Measurements from ENCODE around the gene GALNT18. TPM values are rescaled to one million over a fixed set of nuclear protein-coding genes. Genes with fewer than 3 reads are reported as not detected.

Gene GALNT18
- total RNA-seq, 6 experiments from 2014 or later = 3.7 to 11.4 (median 7.8) TPM

DNA sequence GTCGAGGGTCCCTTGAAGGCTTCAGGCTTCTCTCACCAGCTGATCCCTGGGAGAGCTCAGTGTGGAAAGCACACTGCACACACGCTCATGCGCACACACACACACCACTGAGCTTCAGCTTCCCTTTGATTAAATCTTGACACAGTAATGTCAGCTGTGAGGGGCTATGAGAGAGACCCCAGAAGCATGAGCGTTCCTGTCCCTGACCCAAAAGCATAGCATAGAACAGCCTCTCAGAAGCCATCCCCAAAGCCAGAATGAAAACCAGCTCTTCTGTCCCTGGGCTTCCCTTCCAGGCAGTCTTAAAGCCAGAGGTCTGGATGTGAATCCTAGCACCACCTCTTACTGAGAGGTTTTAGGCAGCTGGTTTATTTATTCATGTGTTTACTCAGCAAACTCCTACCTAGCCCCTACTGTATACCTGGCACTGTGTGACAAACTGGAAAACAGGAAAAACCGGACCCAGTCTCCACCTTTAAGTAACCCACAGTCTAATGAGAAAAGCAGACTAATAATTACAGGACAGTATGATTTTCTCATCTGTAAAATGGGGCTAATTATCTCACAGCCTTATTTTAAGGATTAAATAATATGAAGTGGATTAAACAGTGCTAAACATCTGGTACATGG, 15.9 kb downstream of the GALNT18 start:
- Histone ChIP-seq H3K4me1 (no peaks in the 10 kb centered on the region), H3K36me3 (no peaks in the 10 kb centered on the region), H3K27ac (no peak overlapping the region), H3K4me3 (no peak overlapping the region), H3K9me3 (no peaks in the 10 kb centered on the region), H3K27me3 (no peaks in the 10 kb centered on the region)
- no peak for ATAC-seq
- DNase-seq = no peak
- intact Hi-C loops (cut with DNase I) = no loop called here
- 73% methylated on average over 2 of the region's 5 CpGs for WGBS (ENCODE audit: insufficient coverage, low coverage, low lambda C conversion rate, missing lambda C conversion rate)
- TF ChIP-seq POLR2A (IDR thresholded peaks at IDR 0.05) = no peak
- TF ChIP-seq, protein P1, sequence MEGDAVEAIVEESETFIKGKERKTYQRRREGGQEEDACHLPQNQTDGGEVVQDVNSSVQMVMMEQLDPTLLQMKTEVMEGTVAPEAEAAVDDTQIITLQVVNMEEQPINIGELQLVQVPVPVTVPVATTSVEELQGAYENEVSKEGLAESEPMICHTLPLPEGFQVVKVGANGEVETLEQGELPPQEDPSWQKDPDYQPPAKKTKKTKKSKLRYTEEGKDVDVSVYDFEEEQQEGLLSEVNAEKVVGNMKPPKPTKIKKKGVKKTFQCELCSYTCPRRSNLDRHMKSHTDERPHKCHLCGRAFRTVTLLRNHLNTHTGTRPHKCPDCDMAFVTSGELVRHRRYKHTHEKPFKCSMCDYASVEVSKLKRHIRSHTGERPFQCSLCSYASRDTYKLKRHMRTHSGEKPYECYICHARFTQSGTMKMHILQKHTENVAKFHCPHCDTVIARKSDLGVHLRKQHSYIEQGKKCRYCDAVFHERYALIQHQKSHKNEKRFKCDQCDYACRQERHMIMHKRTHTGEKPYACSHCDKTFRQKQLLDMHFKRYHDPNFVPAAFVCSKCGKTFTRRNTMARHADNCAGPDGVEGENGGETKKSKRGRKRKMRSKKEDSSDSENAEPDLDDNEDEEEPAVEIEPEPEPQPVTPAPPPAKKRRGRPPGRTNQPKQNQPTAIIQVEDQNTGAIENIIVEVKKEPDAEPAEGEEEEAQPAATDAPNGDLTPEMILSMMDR (IDR thresholded peaks at IDR 0.05) = no peak

DNA sequence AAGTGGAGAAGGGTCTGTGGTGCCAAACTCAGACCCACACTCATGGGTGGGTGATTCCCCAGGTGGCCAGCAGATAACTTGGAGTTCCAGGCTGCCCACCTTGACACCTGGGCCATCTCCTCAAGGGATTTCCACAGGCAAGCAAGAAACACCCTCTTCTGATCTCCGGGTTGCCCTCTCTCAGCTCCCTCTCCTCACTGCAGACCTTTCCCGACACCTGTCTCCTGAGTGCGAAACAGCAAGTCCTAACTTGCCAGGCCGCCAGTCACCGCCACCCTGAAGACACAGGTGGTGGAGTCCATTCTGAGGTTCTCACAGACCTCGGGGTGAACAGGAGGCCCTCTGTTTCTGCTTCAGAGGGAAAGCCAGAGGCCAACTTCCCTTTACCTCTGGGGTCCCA, 16.6 kb downstream of the GALNT18 start:
- TF ChIP-seq, protein P1 (IDR thresholded peaks at IDR 0.05) = no peak
- no peak for TF ChIP-seq POLR2A (IDR thresholded peaks at IDR 0.05)
- Histone ChIP-seq H3K27me3 (no peaks in the 10 kb centered on the region), H3K9me3 (no peaks in the 10 kb centered on the region), H3K4me3 (no peak overlapping the region), H3K36me3 (no peaks in the 10 kb centered on the region), H3K4me1 (no peaks in the 10 kb centered on the region), H3K27ac (no peak overlapping the region)
- no CpG with 5 or more reads among the region's 6 CpGs for WGBS (ENCODE audit: insufficient coverage, low coverage, low lambda C conversion rate, missing lambda C conversion rate)
- DNase-seq (no peak), ATAC-seq (no peak)
- intact Hi-C loops (cut with DNase I) = no loop called here

DNA sequence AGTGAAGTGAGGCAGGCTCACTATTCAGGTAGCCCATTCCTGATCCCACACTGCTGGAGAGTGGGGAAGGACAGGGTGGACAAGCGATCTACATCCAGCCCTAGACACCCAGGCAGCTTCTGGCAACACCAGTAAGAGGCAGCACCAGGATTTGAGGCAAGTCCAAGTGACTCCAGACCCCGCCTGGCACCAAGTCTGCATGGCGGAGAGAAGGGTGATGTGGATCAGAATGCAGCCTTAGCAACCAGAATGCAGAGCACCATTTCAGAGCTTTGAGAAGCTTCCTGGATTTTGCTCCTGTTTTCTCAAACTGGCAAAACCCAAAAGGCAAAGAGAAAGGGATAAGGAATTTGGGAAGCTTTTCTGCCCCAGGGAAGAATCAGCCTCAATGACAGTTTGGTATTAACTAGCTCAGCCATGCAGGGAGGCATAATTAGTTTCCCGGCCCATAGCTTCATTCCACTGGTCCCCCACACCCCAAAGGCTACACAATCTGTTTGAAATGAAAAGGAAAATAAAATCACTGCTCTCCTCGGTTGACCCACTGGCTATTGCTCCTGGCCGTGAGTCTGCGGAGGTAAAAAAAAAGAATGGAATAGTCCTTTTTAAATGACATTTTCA, 17.3 kb downstream of the GALNT18 start:
- Histone ChIP-seq H3K27ac (no peak overlapping the region), H3K27me3 (no peaks in the 10 kb centered on the region), H3K9me3 (no peaks in the 10 kb centered on the region), H3K36me3 (no peaks in the 10 kb centered on the region), H3K4me1 (no peaks in the 10 kb centered on the region), H3K4me3 (no peak overlapping the region)
- ATAC-seq = no peak
- no peak for DNase-seq
- TF ChIP-seq POLR2A (IDR thresholded peaks at IDR 0.05) = no peak
- TF ChIP-seq, protein P1 (IDR thresholded peaks at IDR 0.05) = no peak
- intact Hi-C loops (cut with DNase I) = no loop called here
- WGBS (ENCODE audit: insufficient coverage, low coverage, low lambda C conversion rate, missing lambda C conversion rate) = 80% methylated on average over 6 of the region's 7 CpGs

DNA sequence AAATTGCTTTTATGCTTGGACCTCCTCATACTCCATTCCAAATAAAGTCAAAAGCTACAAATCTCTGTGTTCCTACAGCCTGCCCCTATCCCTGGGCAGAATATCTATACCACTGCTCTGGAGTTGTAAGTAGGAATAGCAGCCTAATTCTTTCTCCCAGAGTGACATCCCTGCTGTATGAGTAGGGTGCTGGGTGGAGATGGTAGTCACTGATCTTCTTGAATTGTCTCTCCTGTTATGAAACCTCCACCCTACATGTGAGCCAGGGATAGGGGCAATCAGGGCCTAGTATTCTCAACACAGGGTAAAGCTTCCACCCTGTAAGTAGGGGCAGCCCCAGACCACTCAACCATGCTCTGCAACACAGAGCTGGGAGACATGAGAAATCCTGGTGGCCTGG, 19.8 kb downstream of the GALNT18 start:
- H3K4me3 ChIP-seq = no peak overlapping the region
- intact Hi-C loops (cut with DNase I) = no loop called here
- no peaks in the 10 kb centered on the region for H3K36me3 ChIP-seq
- no peaks in the 10 kb centered on the region for H3K9me3 ChIP-seq
- no peak for DNase-seq
- no peak for ATAC-seq
- H3K27ac ChIP-seq = no peak overlapping the region
- TF ChIP-seq, protein P1 (IDR thresholded peaks at IDR 0.05) = no peak
- no peak for TF ChIP-seq POLR2A (IDR thresholded peaks at IDR 0.05)
- no peaks in the 10 kb centered on the region for H3K27me3 ChIP-seq
- H3K4me1 ChIP-seq = no peaks in the 10 kb centered on the region

Measured in right lobe of liver (tissue), 6 donors.